HepG2 (cell line): ENCODE results near the gene FAIM2.

ENCODE experiments used
- FOSL1 ChIP-seq: sonication (generic); formaldehyde crosslinking; IDR thresholded peaks from 2 replicates; pipeline ENCODE4 v1.9.0; 2021; ENCODE audit warnings: missing genetic modification reagents, borderline replicate concordance
- POLR2A ChIP-seq, 2 experiments: IDR thresholded peaks; 2 replicates each; pipeline ENCODE4 v1.6.1; 2011; ENCODE audit warnings: low read depth in 2 of 2, low read length in 2 of 2, mild to moderate bottlenecking in 1 of 2, moderate library complexity in 1 of 2; ENCODE audit not compliant: insufficient read depth in 1 of 2
- POLR2AphosphoS5 ChIP-seq: IDR thresholded peaks from 2 replicates; pipeline ENCODE4 v1.6.1; 2012; ENCODE audit warnings: low read depth, low read length
- SMAD3 ChIP-seq: sonication (generic); formaldehyde crosslinking; IDR thresholded peaks from 2 replicates; pipeline ENCODE4 v1.4.0; 2020; ENCODE audit warnings: missing genetic modification reagents
- TF ChIP-seq, protein P1 (sequence below): sonication (generic); formaldehyde crosslinking; IDR thresholded peaks from 2 replicates; pipeline ENCODE4 v1.4.0; 2020; ENCODE audit warnings: mild to moderate bottlenecking, missing genetic modification reagents

DNA sequence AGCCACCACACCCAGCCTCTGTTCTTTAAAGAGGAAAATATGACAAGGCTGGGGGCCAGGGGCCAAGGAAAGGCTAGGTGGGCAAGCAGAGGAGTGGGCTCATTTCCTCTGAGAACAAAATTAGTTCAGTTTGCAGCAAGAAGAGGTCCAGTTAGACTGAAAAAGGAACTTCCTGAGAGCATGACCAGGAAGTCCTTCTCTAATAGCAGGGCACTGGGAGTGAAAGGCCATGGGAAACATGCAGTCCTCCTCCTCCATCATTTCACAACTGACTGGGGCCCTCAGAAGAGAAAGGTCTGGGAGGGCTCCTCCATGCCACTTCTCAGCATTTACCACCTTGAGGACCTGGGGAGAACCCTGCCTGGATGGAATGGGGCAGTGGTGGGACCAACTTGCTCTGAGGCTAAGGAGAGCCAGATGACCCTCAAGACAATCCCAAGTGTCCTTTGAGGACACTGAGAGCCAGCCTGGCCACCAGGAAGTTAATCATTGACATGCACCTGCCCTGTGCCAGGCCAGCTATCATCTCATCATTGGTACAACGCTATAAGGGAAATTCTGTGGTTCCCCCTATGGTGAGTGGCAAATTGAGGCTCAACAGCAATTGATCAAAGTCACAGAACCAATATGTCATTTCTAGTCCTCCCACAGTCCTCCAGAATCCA is 48.8 kb upstream of the FAIM2 start:
- TF ChIP-seq SMAD3 (no peak), FOSL1 (CRISPR knock-in tag) (no peak), POLR2A (IDR thresholded peaks at IDR 0.05; ENCODE audit: insufficient read depth in 1 of 2, low read depth in 2 of 2, low read length in 2 of 2) (no peak), POLR2AphosphoS5 (no peak)
- TF ChIP-seq, protein P1, sequence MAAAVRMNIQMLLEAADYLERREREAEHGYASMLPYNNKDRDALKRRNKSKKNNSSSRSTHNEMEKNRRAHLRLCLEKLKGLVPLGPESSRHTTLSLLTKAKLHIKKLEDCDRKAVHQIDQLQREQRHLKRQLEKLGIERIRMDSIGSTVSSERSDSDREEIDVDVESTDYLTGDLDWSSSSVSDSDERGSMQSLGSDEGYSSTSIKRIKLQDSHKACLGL (CRISPR knock-in tag), result no peak
